HG03196 (cell line): Measurements from ENCODE around the gene NT5DC1.

Source experiments
- ATAC-seq: cut with Tn5 transposase; IDR thresholded peaks from one replicate; pipeline ENCODE4 v1.9.1; 2021; ENCODE audit not compliant: unreplicated experiment

The NT5DC1 gene

DNA sequence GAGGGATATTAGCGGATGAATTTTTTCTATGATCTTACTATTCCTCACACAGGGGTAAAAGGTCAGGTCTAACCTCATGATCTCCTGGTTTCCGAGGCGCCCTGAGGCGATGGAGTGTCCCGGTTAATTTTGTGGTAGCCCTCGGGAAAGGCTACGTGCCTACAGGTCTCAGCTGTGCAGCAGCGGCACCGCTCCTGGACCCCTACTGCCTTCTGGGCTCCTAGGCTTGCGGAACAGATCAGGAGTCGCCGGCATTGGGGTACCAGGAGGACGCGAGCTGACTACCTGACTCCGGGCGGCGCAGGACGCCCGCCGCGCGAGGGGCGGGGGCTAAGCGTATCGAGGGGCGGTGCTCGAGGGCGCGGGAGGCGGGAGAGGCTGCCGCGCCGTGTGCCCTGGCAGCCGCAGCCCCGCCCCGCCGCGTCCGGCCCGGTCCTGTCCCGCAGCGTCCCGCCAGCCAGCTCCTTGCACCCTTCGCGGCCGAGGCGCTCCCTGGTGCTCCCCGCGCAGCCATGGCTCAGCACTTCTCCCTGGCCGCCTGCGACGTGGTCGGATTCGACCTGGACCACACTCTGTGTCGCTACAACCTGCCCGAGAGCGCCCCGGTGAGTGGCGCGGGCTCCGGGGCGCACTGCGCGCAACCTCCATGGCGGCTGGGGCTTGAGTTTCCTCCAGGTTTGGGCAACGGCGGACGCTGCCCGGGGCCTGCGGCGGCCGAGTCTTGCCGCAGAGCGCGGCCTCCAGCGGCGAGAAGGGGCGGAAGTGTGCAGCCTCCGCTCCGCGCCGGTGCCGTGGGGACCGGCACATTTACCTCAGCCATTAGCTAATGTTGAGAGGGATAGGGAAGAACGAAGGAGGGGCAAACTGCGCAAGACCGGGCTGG, at the start of gene NT5DC1:
Gene NT5DC1, plus strand, starts transcription at position 435 of the 883 bp plus-strand sequence. Its CDS starts 78 bp downstream, at position 513.
- peak; percentile 87 for ATAC-seq

- ATAC-seq, result no peak
Observed at GRCh38 chr6:116051244-116051643, 49.4 kb upstream of the NT5DC1 start.

- no peak for ATAC-seq
Observed at GRCh38 chr6:116055513-116055912, 45.1 kb upstream of the NT5DC1 start.

DNA sequence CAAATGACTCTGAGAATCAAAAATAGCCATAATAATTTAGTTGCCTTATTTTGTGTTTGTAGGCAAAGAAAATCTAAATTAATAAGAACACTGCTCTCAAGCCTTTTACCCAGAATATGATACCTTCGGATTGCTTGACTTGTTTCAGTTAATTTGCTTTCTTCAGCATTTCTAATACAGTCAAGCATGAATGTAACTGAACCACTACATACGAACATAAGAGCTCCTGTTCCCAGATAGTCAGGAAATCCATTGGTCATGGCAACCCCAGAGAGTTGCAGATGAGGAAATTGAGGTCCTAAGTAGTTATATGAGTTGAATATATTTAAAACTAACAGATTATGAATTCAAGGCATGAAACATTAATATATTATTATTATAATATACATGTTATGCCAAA, 42.9 kb upstream of the NT5DC1 start:
- no peak for ATAC-seq

DNA sequence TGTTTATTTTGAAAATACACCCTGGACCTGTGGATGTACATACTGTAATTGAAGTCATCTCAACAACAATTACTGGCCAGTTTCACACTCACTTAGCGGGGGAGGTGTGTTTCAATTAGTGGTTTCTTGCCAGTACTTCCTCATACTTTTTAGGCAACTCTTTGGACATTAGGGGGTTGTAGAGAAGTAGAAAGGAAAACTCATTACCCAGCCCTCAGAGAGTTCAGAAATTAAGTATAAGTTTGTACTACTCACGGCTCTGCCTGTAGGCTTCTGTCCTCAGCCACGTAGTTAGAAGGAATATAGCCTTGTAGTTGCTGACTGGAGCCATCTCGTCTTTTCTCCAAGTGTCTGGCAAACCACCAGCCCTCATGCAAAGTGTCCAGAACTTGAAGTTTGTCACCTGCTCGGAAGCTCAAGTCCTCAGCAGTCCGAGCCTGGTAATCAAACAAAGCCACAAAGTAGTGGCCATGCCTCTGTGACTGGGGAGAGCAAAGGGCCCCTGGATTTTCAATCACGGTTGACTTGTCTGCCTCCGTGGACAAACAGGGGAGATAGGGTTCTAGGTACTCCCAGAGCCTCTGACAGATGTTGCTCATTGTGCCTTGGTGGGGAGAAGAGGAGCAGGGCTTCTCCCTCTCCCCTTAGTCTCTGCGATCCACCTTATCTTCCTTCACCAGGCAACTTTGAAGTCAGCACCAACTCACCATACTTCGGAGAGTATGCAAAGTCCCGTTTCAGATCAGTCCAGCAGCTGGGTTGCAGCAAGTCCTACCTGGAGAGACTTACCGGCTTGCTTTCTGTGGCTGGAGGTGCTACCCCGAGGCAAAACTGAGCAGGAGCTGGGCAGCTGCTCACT, 40.7 kb upstream of the NT5DC1 start:
- ATAC-seq, result peak; percentile 61

- no peak for ATAC-seq
Observed at GRCh38 chr6:116060572-116061283, 39.9 kb upstream of the NT5DC1 start, which contains the start of gene FRK. Gene FRK (minus strand): TSS chr6:116060891. CDS start chr6:116060311, 580 bp downstream.

GRCh38 chr6:116062496-116062895, 38.2 kb upstream of the NT5DC1 start:
- ATAC-seq, result no peak

GRCh38 chr6:116064666-116065065, 36.0 kb upstream of the NT5DC1 start:
- no peak for ATAC-seq

DNA sequence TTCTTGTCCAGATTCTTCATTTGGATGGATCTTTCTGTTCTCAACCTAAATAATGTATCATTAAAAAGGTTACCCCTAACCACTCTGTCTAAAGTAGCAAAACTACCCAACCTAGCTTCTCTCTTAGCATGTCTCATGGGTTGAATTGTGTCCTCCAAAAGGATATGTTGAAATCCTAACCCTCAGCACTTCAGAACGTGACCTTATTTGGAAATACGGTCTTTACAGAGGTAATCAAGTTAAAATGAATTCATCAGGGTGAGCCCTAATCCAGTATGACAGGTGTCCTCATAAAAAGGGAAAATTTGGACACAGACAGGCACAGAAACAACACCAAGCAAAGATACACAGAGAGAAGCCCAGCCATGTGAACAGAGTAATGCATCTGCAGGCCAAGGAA, 33.9 kb upstream of the NT5DC1 start:
- ATAC-seq, result no peak

- ATAC-seq, result no peak
Observed at GRCh38 chr6:116070101-116070500, 30.6 kb upstream of the NT5DC1 start.

- ATAC-seq, result no peak
Observed at GRCh38 chr6:116070616-116071389, 29.9 kb upstream of the NT5DC1 start.

DNA sequence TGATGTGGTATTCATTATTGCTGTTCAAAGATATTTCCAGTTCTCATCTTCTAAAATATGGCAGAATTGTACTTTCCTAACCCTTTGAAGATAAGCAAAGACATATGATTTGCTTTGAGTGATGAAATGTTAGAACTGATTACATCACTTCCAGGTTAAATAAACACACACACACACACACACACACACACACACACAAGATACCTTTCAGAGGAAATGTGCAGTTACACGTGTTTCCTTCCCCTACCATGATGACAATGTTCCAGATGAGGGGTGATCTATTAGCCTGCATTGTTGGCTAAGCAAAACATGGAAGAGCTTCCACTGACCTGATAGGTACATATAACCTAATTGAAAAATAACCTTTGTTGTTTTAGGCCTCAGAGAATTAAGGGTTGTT, 28.3 kb upstream of the NT5DC1 start:
- no peak for ATAC-seq

- ATAC-seq, result no peak
Observed at GRCh38 chr6:116073765-116074440, 26.8 kb upstream of the NT5DC1 start.

- ATAC-seq, result no peak
Observed at GRCh38 chr6:116074732-116075390, 25.8 kb upstream of the NT5DC1 start.

GRCh38 chr6:116078522-116078921, 22.1 kb upstream of the NT5DC1 start:
- no peak for ATAC-seq

- ATAC-seq, result no peak
Observed at GRCh38 chr6:116078945-116079344, 21.7 kb upstream of the NT5DC1 start.

GRCh38 chr6:116083052-116083451, 17.6 kb upstream of the NT5DC1 start:
- ATAC-seq, result no peak

DNA sequence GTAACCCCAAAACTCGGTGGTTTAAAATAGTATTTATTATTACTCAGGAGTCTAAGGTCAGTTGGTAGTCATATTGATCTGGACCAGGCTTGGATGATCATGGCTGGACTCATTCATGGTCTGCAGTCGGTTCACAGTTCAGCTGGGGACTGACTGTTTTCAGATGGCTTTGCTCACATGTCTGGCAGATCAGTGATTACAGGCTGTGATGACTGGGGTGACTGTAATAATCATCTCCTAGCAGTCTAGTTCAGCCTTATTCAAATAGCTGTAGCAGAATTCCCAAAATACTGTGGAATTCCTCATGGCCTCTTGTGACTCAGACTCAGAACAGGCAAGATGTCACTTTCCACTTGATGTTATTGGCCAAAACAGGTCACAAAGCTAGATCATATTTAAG, 16.4 kb upstream of the NT5DC1 start:
- ATAC-seq, result no peak

GRCh38 chr6:116087437-116088027, 13.1 kb upstream of the NT5DC1 start:
- ATAC-seq, result peak; percentile 98
